HG02981 (cell line): ENCODE results near the gene SCGN.

Experiments used
- ATAC-seq: cut with Tn5 transposase; IDR thresholded peaks from one replicate; pipeline ENCODE4 v1.9.1; 2021; ENCODE audit warnings: mild to moderate bottlenecking, moderate library complexity; ENCODE audit not compliant: unreplicated experiment

Gene SCGN

DNA sequence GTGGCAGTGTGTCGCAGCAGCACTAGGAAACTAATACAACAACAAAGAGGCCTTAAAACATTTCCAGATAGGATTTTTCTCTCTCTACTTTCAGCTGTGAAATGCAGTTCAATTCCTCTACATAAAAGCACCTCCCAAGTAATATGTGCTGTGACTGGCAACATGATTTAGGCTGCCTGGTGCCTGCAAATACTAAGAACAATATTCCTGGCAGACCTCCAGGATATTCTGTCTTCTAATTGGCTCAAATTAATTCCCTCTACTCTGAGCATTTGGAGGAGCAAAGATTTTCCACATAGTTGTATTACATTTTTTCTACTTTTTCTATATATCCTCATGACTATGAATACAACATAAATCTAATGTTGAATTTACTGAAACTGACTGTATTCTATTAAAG is 33.2 kb downstream of the SCGN start:
- ATAC-seq, result no peak

DNA sequence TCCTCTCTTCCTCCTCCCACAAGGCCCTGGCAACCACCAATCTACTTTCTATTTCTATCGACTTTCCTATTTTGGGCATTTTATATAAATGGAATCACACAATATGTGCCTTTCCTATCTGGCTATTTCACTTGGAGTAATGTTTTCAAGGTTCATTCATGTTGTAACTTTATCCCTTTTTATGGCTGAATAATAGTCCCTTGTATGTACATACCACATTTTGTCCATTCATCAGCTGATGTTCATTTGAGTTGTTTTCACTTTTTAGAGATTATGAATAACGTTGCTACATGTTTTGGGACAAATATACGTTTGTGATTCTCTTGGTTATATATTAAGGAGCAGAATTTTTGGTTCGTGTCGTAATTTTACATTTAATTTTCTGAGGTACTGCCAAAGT is 33.9 kb downstream of the SCGN start:
- ATAC-seq, result no peak

DNA sequence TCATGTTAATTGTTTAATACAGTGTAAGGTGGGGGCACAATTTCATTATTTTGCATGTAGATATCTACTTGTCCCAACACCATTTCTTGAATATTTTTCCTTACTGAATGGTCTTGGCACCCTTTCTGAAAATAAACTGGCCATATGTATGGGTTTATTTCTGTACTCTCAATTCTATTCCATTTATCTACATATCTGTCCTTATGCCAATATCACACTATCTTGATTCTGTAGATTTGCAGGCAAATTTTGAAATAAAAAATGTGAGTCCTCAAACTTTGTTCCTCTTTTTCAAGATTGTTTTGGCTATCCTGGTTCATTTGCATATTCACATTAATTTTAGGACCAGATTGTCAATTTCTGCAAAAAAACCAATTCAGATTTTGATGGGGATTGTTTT is 34.8 kb downstream of the SCGN start:
- no peak for ATAC-seq

DNA sequence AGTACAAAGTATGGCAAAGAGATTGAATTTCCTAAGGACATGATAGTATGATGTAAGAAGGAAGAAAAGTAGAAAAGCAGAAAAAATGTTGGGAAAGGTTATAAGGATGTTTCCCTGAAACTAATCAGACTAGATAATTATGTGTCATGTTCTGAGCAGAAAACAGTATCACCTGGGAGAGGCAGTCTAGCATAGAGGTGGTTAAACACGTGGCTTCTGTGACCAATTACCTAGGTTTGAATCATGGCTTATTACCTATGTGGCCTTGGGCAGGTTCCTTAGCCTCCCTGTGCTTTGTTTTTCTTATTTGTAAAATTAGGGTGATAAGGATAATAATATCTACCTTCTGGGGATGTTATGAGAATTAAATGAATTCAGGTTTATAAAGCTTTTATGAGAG is 38.0 kb downstream of the SCGN start:
- ATAC-seq, result no peak

DNA sequence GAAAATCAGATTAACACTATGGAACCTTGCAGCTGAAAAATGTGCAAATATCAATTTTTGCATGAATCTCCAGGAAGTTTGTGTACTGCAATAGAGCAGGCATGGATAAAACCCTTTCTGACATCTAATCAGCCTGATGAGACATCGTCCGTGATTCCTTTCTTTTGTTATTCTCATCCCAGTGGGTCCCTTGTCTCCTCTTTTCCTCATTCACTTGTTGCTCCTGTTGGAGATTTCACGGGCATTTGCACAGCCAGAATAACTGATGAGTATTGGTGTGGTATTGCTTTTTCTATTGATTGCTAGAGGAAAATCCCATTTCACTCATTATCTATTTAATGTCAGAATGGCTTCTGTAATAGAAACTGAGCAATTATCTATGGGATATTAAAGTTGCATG is 39.9 kb downstream of the SCGN start:
- ATAC-seq, result no peak

DNA sequence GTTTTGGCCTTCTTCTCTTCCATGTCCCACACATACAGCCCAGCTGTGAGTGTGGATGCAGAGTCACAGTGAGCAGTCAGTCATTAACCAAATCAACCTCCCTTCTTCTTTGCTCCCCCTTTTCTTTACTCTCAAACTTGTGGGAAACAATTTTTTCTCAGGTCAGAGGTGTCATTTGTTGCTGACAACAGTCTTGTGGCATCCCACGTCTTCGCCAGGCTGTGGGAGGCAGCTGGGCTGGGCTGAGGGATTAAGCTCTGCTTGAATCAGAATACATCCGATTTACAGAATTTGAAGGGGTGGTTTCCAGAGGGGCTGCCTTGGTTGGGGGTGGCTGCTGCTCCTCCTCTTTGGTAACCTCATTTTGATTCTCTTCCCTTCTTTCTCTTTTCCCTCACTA is 40.5 kb downstream of the SCGN start:
- no peak for ATAC-seq

DNA sequence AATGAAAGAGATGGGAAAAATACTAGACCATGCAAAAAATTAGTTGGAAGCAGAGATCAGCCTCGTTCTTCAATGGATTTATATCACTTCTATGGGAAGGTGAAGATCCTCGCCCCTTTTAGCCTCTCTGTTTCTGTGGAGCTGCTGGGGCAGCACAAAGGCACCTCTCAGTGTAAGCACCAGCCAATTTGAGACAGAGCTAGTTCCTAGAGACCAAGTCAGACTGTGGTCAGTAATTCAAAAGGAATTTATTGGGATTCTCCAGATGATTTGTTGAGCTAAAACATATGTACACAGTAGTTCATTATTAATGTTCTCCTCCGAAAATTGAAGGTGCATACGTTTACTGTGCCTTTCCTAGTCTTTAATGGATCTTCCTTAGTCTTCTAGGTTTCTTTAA is 42.4 kb downstream of the SCGN start:
- no peak for ATAC-seq

DNA sequence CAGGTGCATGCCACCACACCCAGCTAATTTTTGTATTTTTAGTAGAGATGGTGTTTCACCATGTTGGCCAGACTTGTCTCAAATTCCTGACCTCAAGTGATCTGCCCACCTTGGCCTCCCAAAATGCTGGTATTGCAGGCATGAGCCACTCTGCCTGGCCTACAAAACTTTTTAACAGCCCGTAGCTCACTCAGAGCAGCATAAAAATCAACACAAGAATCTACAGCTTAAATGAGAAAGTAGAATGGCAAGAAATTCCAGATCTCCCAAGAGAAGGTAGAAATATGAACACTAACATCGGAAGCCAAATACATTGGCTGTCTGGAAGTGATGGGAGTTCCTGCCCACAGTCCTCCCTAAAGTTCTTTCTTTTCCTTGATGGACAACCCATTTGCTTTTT is 43.7 kb downstream of the SCGN start:
- ATAC-seq, result no peak

GRCh38 chr6:25697537-25698340 is 45.7 kb downstream of the SCGN start:
- no peak for ATAC-seq

DNA sequence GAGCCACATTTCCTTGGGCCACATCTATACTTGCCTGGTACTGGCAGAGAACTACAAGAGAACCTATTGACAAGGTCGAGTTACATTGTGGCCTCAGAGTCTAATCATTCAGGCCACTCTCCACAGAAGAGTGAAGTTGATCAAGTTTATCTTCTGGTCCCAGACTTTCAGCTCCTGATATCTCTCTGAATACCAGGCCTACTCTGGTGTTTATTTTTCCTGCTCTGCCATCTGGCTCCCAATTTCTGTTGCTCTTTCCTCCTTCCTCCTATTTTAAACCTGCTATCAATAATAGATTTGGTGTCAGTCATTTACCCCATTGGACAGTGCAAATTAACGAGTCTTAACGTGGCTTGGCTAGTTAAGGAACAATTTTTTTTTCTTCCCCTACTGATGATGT is 46.6 kb downstream of the SCGN start:
- ATAC-seq, result no peak

DNA sequence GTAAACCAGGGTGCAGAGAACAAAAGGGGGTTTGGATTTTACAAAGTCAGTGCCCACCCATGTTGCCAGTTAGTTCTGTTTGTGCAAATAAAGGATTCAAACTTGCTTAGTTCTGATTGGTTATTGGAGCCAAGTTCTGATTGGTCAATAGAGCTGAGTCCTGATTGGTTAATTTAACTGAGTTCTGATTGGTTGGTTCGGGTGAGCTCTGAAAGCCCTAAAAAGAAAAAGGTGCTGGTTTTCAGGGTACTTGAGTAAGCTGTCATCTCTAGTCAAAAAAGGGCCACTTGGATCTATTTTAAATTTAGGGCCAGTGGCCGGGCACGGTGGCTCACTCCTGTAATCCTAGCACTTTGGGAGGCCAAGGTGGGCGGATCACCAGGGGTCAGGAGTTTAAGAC is 47.6 kb downstream of the SCGN start:
- ATAC-seq, result no peak

DNA sequence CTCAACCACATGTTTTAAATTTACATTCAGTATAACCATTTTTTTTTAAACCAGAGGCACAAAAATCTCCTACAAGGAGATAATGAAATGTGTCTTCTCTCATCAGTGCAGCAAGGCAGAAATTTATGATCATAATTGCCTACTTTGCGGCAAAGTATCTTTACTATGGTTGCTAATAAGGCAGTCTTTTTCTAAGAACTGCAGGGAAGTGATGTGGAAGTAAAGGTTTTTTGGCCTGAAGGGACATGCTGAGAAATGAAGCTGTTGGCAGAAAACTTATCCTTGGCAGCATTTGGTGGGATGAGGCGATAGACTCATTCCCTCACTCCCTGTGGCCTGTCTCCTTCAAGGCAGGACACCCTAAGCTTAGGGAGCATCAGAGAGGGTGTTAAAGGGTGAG is 48.7 kb downstream of the SCGN start:
- ATAC-seq, result no peak

DNA sequence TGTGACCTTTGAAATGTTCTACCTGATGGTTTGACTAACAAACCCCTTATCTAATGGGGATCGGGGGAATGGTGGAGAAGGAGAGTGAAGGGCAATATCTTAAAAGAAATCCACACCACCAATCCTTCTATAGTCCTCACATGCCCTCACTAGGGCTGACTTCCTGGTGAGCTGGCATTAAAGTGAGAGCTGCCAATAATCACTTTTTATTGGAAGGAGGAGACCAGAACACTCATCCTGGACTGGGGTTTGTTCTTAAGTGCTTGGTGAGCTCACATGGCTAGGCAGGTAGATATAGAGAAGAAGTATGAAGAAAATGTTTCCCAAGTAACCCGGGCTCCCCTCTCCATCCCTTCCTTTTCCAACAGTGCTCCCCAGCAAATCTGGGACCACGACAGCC is 49.8 kb downstream of the SCGN start:
- ATAC-seq, result no peak

- ATAC-seq, result no peak
Measured at GRCh38 chr6:25703005-25703404, 51.0 kb downstream of the SCGN start.

DNA sequence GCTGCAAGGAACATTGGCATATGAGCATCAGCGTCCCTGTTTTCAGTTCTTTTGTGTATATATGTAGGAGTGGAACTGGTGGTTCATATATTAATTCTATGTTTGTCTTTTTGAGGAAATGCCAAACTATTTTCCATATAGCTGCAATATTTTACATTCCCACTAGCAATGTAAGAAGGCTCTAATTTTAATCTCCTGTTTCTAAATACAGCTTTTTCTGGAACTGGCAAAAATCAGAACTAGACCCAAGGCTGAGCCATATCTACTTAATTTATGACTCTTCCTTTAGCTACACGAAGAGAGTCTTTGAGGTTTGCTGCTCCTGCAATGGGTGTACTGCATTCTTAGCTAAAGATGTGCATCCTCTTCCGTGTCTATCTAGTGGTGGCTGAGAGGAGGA is 52.0 kb downstream of the SCGN start:
- ATAC-seq, result no peak

GRCh38 chr6:25706314-25707014 is 54.4 kb downstream of the SCGN start:
- no peak for ATAC-seq

GRCh38 chr6:25709761-25710160 is 57.7 kb downstream of the SCGN start:
- no peak for ATAC-seq

DNA sequence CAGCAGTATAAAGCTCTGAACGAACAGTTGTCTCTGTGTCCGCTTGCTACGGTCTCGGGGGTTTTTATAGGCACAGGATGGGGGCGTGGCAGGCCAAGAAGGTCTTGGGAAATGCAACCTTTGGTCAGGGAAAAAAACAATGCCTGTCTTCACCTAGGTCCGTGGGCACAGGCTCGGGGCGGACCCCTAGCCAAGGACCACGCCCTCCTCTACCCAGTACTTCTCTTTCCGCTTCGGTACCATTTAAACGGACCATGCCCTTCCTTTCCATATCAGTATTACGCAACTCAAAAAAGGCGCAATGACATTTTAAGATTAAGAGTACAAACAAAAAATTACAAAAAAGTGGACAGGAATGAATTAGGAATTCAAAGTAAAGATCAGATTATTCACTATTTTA is 58.3 kb downstream of the SCGN start:
- no peak for ATAC-seq

GRCh38 chr6:25713824-25714223 is 61.8 kb downstream of the SCGN start:
- no peak for ATAC-seq

DNA sequence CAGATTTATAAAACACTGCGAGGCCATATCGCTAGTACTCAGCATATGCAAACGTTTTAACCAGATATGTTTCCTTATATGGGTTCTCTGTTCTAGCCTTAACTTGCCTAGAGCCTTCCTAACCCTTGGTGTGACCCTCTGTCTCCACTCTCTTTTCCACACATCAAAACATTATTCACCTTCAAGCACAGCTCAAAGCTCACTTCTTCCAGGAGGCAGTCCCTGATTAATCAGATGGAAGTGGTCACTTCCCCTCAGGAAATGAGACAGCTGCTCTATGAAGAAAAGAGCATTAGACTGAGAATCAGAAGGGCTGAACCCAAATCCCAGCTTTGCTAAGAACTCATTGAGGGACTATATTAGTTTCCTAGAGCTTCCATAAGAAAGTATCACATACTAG is 62.8 kb downstream of the SCGN start:
- ATAC-seq, result no peak

- ATAC-seq, result no peak
Measured at GRCh38 chr6:25715794-25716193, 63.8 kb downstream of the SCGN start.

DNA sequence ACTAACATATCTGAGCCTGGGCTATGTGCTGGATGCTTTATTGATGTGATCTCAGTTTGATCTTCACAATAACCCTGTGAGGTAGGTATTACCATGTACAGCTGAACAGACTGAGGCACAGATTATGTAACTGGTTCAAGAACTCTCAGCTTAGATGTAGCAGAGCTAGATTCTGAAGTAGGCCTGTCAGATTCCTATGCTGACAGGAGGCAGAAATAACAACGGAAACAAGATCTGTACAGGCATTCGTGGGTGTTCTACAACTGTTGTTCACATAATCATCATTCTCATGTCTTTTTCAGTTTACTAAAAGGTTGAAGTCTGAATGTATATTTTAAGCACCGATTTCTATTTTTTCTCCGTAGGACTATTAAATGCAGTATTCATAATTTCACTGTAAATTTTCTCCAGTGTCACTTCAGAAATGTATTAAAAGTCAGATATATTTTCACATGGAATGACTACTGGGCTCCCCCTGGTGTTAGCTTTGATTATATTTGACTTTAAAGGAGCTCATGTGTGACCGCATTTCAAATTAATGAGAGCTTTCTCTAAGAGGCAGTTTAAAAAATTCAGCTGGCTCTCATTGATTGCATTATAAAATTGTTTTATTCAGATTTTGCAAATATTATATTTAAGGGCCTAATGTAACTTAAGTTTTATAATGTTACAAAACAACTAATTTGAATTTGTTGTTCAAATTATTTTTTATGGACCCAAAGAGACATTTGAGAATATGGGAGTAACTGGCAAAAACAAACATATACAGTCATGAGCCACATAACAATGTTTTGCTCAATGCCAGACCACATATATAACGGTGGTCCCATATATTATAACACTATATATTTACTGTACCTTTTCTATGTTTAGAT is 66.1 kb downstream of the SCGN start:
- no peak for ATAC-seq
